Retina (tissue), 1 donor: ENCODE measurements around the gene TMEM184C.

Experiments used
- DNase-seq: peaks from one replicate; pipeline ENCODE4 v3.0.0-alpha.2; 2016

Gene TMEM184C

DNA sequence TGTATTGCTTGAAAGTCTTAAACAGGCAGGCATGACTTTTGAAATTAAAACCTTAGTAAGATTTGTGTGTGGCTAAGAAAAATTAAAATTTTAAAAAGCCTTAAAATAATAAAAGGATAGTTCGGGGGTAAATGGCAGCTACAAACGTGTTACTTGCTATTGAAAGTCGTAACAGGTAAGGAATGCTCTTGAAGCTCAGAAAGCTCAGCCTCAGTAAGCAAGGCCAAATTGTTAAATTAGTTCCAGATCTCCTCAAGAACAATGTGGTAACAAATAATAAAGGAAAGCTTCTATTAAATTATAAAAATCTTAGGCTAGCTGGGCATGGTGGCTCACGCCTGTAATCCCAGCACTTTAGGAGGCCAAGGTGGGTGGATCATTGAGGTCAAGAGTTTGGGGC is 41.3 kb downstream of the TMEM184C start:
- DNase-seq: no peak

DNA sequence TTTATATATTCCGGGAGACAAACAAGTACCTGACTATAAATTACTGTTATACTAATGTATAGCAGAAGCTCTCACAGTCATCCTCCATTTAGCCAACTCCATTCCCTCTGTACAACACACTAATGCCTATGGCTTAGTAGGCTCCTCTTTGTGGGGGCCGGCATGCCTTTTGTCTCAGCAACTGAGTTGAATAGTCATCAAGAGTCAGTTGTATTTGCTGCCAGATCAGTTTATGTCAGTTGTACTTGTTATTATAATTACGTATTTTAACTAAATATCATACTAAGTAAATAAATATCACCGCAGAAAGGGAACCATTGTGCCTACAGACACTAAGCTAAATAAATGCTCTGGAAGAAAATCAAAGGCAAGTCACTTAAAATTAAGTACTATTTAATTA is 56.9 kb downstream of the TMEM184C start:
- no peak for DNase-seq

DNA sequence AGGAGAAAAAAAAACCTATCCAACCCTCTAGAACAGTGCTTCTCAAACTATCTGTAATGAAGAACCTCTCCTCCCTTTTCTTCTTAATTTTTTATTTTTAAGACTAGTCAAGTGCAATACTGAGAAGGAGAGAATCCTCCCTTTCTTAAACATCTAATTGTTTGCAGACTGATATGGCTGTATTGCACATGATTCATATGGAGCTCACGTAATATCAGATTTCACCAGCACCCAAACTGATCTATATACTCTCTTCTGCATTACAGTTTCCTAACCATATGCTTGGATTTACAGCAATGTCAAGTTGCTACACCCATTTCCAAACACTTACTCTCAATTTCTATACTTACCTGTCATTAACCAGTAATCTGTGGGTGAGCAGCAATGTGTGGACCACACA is 57.3 kb downstream of the TMEM184C start:
- DNase-seq: no peak

DNA sequence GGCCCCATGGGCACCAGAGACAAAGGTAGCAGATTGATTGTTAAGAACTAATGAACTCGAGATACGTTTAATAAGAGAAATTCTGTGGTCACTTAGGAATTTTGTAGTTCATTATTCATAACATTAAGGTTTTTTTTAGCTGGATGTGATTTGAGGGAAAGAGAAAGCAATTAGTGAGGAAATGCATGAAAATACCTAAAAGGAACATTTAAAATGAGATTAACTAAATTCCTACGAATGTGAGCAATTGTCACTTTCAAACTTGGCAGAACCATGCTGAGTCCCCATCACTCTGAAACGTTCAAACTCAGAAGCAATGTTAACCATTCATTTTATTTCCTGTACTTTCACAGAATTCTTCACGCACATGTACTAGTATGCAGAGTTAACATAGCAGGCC is 60.9 kb downstream of the TMEM184C start:
- no peak for DNase-seq

DNA sequence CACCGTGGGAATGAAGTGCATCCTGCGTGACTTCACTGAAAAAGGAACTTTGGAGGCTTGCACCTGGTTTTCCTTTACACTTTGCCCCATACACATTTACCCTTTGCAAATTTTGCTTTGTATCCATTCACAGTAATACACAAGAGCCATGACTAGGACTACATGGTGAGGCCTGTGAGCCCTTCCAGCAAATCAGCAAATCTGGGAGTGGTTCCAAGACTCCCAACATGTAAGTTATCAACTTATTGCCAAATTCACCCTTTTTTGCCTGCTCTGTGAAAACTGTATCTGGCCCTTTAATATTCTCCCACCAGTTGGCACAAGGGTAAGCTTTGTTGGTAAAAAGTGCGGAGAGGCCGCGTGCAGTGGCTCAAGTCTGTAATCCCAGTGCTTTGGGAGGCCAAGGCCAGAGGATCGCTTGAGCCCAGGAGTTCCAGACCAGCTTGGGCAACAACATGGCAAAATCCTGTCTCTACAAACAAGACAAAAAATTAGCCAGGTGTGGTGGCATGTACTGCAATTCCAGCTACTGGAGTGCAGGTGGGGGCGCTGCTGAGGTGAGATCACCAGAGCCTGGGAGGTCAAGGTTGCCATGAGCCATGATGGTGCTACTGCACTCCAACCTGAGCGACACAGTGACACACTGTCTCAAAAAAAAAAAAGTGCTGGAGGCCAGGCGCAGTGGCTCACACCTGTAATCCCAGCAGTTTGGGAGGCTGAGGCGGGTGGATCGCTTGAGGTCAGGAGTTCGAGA is 61.8 kb downstream of the TMEM184C start:
- no peak for DNase-seq

DNA sequence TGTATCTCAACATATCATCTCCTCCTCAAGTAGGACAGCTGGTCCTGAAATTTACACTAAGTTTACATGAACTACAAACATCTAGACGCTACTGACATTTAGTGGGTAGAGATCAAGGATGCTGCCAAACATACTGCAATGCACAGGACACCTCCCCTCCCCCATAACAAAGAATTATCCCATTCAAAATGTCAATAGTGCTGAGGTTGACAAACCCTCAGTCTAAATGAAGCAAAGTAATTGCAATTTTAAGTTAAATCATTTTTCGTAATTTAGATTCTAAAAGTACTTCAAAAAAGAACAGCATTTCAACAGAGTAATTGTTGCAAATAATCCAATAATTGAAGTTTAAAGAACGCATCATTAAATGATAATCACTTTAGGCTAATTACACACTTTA is 65.6 kb downstream of the TMEM184C start:
- no peak for DNase-seq

DNA sequence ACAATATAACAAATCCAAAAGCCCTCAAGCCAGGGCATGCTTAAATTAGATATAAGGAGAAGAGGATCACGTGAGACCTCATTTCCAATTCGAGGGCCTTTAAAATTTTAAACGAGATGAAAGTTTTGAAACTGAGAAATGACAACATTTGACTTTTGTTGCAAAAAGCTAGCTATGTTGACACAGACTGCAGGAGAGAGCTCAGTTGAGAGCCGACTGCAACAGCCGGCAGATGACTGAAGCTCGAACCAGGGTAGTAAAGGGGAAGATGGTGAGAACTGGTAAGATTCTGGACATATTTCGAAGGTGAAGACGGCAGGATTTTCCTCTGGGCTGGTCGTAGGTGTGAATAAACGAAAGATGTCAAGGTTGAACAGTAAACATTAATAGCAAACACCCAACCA is 66.0 kb downstream of the TMEM184C start:
- DNase-seq: no peak

DNA sequence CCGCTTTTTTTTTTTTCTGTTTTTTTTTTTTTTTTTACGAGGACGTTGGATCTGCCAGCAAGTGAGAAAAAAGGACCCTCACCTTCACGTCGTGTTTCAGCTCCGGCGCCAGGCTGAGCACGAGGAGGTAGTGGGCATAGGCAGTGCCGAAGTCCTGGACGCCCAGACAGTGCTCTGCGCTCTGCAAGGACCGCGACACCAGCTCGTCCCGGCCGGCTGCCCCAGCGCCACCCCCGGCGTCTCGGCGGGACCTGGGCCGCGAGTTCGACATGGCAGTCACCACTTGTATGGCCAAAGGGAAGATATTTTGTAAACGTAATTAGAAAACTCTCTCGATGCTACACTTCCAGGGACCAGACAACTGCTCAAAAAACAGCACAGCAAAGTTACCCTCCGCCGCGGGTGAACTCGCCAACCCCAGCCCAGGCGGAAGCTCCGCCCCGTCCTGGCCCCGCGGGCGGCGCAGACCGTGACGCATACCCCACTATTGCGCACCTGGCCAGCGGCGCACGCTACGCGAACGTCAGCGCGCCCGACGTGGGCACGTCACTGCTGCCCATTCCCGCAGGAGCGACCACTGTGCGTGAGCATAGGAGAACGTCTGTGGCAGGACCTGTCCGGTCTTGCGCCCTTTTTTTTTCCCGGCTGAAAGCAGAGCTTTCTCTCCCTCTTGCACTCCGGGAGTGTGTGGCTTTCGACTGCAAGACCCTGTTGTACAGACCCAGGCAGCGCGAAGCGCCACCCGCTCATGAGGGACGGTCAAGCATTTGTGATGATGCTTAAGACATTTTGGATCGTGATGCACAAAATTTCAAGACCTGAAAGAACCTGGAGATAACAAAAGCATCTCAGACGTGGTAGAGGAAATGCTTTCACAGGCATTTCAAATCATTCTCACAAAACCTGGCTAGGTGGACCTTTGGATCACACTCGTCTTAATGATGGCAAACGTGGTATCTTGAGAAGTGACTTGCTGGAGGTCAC is 66.8 kb downstream of the TMEM184C start, which contains the start of gene PRMT9:
Gene PRMT9, minus strand, starts transcription at position 447 of the 984 bp plus-strand sequence. Its CDS starts 176 bp downstream, at position 271.
- peak; percentile 94 for DNase-seq

DNA sequence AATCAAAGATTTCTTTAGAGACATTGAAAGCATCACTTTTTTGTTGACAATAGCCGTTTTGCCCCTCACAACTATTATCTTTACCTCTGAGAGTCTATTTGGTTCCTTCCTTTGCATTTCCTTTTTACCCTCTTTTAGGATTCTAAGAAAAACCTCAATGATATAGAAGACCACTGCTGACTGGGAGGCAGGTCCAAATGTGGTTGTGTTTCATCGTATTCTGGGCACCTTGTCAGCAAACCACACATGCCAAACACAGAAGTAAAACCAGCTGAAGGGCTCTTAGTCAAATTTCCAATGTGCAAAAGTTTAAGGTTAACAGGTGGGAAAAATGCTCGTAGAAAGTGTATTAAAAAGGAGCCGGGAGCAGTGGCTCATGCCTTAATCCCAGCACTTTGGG is 71.9 kb downstream of the TMEM184C start:
- no peak for DNase-seq

DNA sequence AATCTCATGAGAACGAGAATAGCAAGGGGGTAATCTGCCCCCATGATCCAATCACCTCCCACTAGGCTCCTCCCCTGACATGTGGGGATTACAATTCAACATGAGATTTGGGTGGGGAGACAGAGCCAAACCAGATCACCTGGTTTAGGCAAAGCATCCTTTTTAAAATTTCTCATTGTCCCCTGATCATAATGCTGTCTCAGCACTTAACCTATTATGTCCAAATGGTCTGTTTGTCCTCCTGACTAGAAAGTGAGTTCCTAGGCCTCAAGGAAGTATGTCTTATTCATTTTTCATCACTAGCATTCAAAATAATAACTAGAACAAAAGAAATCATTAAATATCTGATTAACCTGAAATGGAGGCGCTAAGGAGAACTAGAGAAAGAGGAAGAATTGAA is 74.6 kb downstream of the TMEM184C start:
- DNase-seq: no peak

DNA sequence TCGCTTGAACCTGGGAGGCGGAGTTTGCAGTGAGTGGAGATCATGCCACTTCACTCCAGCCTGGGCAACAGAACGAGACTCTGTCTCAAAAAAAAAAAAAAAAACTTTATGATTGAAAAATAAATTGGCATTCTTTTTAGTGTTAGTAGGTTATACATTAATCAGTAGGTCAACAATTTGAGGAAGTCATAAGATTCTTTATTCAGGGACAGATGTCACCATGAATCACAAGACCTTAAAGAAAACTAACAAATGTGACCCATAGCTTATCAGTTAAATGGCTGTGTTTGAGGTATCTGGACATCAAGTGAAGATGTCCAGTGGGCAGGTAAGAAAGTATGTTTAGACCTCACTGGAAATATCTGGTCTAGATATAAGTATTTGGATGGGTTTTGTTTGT is 76.0 kb downstream of the TMEM184C start:
- no peak for DNase-seq

DNA sequence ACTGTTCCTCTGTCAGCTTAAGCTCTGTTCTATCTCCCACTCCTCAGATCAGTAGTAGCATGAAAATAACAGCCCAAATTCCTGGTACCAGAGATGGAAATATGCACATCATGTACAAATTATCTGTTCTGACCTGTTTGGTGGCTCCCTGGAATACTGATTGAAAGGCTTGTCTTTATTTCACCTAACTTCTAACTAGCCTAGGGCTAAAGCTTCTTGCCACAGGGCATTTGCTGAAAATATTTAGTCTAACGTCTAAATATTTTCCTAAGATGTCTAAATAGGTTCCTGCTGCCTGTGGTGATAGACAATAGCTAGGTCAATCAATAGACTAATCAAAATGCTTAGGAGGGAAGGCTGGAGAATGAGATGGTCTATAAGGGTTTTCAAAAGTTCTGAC is 79.7 kb downstream of the TMEM184C start:
- DNase-seq: no peak

DNA sequence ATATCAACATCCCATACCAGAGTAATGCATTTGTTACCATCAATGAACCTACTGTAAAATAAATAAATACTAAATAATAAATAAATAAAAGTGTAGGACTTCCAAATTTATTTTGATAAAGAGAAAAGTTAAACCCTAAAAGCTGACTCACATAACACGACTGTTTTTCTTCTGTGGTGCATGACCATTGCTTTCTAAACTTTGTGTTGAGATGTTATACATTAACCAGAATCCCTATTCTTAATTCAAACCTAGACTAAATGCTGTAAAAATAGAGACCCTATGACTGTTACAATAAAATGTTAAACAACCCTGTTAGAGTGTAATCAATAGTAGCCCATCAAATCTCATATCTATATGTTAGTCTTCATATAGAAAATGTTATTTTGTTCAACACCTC is 87.6 kb downstream of the TMEM184C start:
- DNase-seq: no peak

DNA sequence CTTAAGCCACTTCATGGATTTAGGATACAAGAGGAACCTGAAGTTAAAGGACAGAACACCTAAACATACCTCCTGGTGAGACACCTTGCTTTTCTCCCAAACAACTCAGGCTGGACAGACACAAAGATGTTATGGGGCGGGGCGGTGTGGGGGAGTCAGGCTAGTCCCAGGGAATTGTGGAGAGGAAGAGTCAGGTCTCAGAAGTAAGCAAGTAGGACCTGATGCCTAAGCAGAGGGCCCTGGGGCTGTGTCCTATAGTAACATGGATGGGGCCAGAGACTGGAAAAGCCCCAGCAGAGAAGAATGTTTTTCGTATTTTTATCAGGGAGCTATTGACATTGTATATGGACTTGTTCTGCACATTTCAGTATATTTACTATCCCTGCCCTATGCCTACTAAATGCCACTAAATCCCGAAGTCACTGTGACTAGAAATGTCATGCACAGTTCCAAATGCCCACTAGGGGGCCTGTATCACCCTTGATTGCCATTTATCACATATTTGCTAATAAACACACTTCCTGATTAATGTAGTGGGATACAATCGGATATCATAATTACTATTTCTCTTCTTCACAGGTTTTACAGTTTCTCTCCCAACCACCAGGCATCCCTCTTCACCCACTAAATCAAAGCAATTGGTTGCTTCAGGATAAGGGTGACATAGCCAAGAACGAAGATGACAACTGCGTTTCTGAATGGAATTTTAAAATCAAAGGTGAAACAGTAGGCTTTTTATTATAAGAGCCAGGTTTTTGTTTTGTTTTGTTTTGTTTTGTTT is 90.9 kb downstream of the TMEM184C start:
- DNase-seq: peak; percentile 53

DNA sequence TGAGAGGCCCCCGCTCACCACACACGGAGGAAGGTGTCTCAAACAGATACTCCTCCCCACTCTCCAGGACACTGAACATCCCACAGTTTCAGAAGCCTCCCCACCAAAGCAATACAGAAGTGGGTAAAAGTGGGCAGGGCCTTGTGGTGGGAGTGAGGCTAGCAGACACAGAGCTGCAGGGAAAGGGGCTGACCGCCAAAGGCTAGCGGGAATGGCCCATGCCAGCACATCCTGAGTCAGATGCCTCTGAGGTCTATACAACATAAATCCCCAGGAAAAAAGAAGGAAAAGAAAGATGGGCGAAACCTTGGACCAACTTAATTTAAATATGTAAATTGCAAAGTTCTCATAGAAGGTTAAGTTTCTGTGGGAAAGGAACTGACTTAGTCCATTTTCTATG is 92.8 kb downstream of the TMEM184C start:
- no peak for DNase-seq

DNA sequence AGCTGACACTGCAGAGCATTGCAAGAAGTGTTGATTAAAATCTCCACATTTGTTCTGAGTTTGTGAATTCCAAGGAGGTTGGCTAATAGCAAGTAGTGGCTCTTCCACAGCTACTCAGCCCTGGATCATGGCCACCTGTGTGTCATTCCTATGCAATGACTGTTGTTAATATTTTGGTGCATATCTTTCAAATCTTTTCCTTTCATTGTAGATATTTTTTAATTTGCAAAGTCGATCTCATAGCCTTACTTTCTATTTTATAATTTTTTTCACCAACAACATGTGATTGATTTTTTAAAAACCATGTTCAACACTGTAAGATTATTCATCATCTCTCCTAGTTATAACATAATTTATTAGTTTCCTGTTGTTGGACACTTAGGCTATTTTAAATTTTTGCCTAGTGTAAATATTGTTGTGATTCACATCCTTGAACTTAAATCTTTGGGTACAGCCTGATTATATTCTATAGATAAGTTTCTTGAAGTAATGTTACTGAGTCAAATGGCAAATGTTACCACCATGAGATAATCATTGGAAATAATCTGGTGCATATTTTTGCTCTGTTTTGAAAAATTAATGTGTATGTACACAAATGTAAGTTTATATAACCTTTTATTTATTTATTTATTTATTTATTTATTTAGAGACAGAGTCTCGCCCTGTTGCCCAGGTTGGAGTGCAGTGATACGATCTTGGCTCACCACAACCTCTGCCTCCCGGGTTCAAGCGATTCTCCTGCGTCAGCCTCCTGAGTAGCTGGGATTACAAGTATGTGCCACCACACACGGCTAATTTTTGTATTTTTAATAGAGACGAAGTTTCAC is 97.6 kb downstream of the TMEM184C start:
- DNase-seq: no peak

DNA sequence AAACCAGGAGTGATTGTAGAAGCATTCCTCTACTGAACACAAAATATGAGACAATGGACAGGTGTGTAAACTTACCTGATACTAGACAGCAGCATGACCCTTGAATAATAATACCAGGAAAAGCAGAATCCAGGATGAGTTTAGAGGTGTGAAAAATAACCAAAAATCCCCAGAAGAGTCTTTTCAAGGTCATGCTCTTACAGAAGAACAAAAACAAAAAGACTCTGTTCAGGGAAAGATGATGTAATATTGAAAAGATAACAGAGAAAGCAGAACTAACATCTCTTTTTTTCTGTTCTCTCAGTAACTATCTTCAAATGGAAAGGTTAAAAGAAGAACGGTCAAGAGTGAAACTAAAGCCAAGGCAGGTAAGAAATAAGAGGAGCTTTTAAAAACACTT is 100.7 kb downstream of the TMEM184C start:
- DNase-seq: no peak
